GM21381 (cell line): ENCODE data around the gene MAP4K2.

Experiments used
- ATAC-seq: cut with Tn5 transposase; IDR thresholded peaks from one replicate; pipeline ENCODE4 v1.9.1; 2021; ENCODE audit warnings: mild to moderate bottlenecking, moderate library complexity; ENCODE audit not compliant: unreplicated experiment

MAP4K2 gene

DNA sequence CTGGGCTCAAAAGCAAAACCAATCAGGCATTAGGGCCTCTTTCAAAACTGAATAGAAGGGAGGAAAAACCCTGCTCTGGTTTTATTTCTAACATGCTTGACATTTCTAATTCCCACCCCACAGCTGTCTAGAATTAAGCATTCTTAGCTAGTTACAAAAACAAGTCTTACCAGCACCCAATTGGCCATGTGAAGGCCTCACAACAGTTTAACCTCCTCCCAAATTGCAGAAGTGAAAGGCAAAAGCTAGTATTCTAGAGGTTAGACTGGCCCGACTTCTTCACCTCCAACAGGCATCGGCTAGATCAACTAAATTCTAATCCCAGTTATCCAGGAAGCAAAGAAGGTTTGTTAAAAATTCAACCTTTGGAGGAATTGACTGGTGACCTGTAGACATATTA lies 31.2 kb downstream of the MAP4K2 start:
- ATAC-seq: no peak

DNA sequence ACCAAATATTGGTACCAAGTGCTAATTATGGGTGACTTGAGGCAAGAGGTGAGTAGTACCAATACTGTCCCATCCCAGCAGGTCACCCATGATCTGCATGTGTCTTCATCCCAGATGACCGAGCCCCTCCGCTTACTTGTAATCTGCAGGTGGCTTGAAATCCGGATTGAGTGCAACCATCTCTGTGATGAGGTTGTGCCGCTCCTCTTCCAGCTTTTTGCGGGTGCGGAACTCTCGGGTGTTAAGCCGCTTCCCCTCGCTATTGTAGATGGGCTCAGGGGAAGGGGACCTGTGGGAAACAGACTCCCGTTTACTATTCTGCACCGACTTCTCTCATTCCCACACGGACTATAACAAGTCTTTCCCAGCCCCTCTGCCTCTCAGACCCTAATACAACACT lies 32.9 kb downstream of the MAP4K2 start:
- ATAC-seq: no peak

DNA sequence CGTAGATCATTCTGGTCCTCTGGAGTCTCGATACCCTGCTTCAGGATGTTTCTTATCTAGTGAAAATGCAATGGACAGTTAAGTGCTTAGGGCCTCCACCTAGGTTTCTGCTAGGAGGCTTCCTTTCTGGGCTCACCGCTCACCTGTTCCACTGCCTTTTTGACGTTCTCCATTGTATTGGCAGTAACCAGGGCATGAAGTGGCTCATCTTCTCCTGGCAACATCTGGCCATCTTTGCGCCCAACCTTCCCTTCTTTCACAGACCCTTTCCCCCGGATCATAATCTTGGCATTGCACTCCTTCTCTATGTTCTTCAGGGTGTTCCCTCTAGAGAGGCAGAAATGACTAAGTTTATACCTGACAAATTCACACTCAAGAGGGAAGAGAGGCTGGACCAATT lies 33.7 kb downstream of the MAP4K2 start:
- ATAC-seq: no peak

GRCh38 chr11:64768300-64768694 lies 34.7 kb downstream of the MAP4K2 start:
- ATAC-seq: no peak

GRCh38 chr11:64767344-64768299 lies 35.4 kb downstream of the MAP4K2 start:
- no peak for ATAC-seq

GRCh38 chr11:64766881-64767280 lies 36.1 kb downstream of the MAP4K2 start:
- no peak for ATAC-seq

DNA sequence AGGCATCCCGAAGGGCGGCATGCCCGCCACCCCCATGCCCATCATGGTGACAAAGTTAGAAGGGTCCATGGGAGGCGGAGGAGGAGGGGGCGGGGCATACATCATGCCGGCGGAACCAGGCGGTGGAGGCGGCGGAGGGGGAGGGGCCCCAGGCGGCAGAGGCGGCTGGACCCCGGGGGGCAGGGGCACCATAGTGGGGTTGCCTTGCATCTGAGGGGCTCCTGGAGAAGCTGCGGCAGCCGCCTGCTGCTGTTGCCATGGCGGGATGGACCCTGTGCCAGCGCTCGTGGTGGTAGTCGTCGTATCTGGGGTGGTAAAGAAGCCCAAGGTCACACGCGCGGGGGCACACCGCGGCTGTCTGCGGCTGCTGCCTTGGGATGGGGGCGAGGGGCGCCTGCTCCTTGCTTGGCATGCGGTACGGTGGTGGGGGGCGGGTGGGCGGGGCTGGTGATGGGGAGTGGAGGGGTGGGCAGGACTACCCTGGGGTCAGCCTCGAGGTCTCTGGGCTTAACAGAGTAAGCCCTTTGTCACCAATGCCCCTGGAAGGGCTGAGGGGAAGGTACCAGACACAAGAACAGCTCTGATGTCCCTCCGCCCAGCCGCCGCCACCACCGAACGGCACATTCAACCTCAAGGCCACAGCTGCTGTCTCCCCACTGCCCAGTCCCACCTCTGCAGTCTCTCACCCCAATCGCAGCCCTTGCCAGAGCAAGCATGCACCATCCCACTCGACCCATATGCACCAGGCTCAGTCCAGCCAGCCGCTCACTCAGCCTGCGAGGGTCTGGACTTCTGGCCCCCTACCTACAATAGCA lies 37.0 kb downstream of the MAP4K2 start:
- no peak for ATAC-seq

- ATAC-seq: no peak
Measured at GRCh38 chr11:64765291-64765850, 37.6 kb downstream of the MAP4K2 start.

DNA sequence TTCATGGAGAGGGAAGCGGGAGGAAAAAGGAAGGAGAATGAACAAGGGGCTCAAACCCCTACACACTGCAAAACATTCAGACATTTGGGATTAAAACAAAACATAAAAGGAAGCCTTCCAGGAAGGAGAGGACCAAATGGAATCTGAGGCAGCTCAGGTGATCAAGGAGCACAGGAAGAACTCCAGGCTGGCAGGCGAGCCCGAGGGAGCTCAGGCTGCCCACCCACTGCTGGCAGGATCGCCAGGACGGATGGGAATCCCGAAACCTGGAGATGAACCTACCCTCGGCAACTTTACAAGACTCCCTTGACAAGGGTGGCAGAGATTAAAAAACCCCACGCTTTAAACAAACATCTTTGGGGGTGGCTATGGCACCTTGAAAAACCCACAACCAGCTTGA lies 38.3 kb downstream of the MAP4K2 start:
- no peak for ATAC-seq

DNA sequence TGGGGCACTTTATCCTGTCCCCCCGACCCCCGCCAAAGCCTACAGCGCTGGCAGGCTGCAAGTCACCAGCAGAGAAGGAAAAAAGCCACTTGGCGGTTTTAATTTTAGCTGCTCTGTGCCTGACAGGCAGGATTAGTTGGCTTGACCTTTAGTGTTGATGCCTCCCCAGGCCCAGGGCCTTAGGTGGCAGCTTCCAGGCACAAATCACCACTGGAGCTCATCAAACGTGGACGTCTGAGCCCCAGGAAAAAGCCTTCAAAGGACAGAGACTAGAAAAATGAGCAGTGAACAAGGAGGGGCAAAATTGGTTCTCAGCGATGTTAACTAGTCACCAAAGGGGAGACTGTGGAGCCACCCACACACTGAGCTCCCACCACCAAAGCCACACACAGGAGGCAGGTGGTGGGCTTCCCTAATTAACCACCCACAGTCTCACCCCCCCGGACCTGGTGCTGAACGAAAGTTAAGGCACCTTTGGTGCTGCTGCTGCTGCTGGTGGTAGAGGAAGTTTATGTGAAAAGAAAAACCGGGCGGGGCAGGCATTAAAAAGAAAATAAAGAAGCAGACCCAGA lies 38.9 kb downstream of the MAP4K2 start:
- ATAC-seq: no peak

DNA sequence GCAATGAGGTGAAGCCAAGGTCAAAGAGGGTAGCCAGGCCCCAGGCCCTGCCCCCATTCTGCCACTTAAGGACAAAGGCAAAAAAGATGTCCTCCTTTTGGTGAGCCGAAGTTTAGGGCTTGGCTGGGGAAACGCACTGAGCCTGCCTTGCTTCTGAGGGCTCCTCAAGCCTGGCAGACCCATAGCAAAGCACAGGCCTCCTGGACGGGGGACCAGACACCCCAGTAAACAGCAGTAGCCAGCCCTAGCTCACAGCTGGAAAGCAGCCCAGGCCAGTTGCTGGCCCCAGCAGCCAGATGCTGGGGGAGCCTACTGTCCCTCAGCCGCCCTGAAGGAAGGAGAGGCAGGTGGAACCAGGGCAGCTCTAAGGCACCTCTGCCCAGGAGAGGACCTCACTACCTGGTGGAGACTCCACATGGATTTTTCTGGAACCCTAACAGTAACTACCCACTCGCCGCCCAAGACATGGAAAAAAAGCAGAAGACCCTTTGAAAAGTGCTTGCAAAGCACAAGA lies 39.4 kb downstream of the MAP4K2 start:
- no peak for ATAC-seq

- no peak for ATAC-seq
Measured at GRCh38 chr11:64762674-64763525, 40.1 kb downstream of the MAP4K2 start.

DNA sequence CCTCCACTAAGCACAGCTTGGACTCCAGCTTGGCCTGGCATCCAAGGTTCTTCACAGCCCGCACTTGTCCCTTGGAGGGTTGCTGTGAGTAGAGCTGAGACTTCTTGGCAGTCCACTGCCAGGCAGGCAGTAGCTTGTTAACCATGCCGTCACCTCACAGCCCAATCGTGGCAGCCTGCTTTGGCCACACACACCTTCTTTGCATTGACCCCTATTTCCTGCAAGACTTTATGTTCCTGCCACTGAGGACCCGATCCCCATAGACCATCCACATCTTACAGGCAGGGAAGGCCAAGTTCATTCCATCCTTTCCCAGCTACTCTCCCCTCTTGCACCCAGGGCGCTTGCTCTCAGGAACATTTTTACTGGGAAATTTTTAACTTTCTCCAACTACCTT lies 40.7 kb downstream of the MAP4K2 start:
- no peak for ATAC-seq

DNA sequence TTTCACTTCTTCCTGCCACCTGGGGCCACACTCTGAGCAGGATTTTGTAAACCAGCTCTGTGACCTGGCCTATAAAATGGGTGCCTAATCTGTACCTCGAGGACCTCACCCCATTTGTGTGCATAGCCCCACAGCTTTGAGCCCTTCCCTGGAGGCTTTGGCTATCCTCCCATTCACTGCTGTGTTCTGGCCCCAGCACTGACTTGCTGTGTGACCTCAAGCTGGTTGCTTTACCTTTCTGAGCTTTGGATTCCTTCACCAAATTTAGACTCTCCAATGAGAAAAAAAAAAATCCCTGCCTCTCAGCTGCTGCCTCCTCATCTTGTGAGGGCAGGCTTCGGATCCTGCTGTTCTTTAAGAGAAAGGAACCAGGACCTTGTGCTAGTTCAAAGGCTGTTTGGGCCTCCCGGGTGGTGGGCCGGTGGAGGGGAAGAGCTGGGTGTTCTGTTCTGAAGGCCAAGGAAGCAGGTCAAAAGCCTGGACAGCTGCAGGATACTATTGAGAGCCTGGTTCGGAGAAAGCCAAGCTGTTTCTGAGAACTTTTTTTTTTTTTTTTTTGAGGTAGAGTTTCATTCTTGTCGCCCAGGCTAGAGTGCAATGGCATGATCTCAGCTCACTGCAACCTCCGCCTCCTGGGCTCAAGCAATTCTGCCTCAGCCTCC lies 42.1 kb downstream of the MAP4K2 start:
- no peak for ATAC-seq

DNA sequence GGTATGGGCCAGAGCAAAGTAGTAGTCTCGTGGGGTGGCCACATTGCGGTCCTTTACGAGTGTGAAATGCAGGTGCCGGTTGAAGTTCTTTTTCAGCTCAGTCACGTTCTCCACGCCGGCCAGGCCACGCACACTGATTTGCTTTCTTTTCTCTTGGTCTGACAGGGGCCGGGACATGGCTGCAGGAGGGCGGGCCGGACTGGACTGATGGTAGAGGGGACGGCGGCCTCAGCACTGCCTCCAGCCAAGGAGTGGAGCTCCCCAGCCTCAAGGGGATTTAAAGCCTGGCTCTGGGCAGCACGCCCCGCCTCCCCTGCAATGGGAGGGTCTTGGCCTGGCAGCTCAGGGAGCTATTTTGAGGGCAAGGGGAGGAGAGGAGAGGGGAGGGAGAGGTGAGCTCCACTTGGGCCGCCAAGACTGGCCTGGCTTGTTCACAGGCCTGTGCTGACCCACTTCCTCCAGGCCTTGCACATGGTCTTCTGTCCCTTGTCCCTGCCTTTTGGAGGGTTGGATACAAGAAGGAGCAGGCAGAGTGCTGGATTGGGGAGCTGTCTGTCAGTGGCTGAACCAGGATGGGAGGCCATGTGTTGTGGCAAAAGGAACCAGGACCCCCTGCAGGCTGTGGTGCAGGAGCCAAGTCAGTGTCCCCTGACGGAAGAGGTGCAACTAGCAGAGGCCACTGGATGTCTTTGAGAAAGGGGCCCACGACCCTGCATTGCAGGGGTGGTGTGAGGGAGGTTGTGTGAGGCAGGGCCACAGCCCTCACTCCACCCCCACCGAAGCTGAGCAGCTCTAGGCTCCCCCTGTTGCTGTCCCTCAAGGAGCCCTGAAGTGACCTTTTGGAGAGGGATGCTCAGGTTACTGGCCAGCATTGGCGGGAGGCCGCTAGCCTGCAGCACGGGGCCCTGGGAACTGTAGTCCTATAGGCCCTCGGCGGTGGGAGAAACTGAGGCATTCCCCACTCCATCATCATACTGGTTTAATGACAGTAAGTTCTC lies 43.0 kb downstream of the MAP4K2 start, which contains the start of gene PYGM:
Gene PYGM (minus strand): TSS at position 253 of the 998 bp plus-strand sequence. CDS start 76 bp downstream, at position 177.
- ATAC-seq: no peak

GRCh38 chr11:64759131-64759721 lies 43.8 kb downstream of the MAP4K2 start:
- ATAC-seq: no peak

- no peak for ATAC-seq
Measured at GRCh38 chr11:64758330-64759079, 44.5 kb downstream of the MAP4K2 start.
